Heart left ventricle (tissue), 16 donors: ENCODE measurements around the gene TMEM121B. TPM values are rescaled to one million over a fixed set of nuclear protein-coding genes. Genes with fewer than 3 reads are reported as not detected.

Experiments
- ATAC-seq, 4 donors: fragments of 200-7000 bp; cut with Tn5 transposase; one replicate each; pipeline ENCODE4 v1.9.1; 2020 to 2022; ENCODE audit warnings: moderate library complexity in 4 of 4, mild to moderate bottlenecking in 3 of 4, moderate number of reproducible peaks in 1 of 4
- DNase-seq, 5 donors: peaks; one replicate each; pipeline ENCODE4 v3.0.0-alpha.2; 2020
- H3K27ac ChIP-seq, 12 donors: fragments of 200-600 bp; sonication (generic) in 4 of 12; one replicate each; pipeline versions ENCODE4 v1.5.0 to v1.8.0; 2016 to 2022; ENCODE audit warnings: mild to moderate bottlenecking in 2 of 12
- H3K27me3 ChIP-seq, 9 donors: fragments of 200-600 bp; sonication (generic) in 2 of 9; one replicate each; pipeline versions ENCODE4 v1.5.1 to v1.8.0; 2016 to 2022; ENCODE audit warnings: mild to moderate bottlenecking in 3 of 9
- H3K36me3 ChIP-seq, 9 donors: fragments of 200-600 bp; sonication (generic) in 2 of 9; one replicate each; pipeline versions ENCODE4 v1.5.0 to v1.8.0; 2018 to 2022; ENCODE audit warnings: mild to moderate bottlenecking in 2 of 9
- H3K4me1 ChIP-seq, 12 donors: fragments of 200-600 bp; sonication (generic) in 4 of 12; one replicate each; pipeline versions ENCODE4 v1.5.0 to v1.8.0; 2016 to 2022; ENCODE audit warnings: mild to moderate bottlenecking in 3 of 12
- H3K4me3 ChIP-seq, 12 donors: fragments of 200-600 bp; sonication (generic) in 4 of 12; one replicate each; pipeline versions ENCODE4 v1.5.0 to v1.8.0; 2017 to 2022; ENCODE audit warnings: mild to moderate bottlenecking in 9 of 12, moderate library complexity in 4 of 12
- H3K9me3 ChIP-seq, 12 donors: fragments of 200-600 bp; sonication (generic) in 4 of 12; one replicate each; pipeline versions ENCODE4 v1.5.0 to v1.8.0; 2016 to 2022; ENCODE audit warnings: mild to moderate bottlenecking in 1 of 12
- POLR2A ChIP-seq, 2 donors: fragments of 450-650 bp; IDR thresholded peaks; one replicate each; pipeline ENCODE4 v1.6.1; 2017; ENCODE audit warnings: antibody characterized with exemption in 2 of 2, mild to moderate bottlenecking in 2 of 2, moderate library complexity in 2 of 2
- whole genome bisulfite sequencing, 4 donors: extraction: QIAGEN DNeasy Blood & Tissue Kit in 2 of 4; methylation state at CpG; one replicate each; pipeline versions ENCODE4 v1.1.5 to v1.1.7; 2013 to 2018; 5-methylcytosine and 5-hydroxymethylcytosine counted together
- intact Hi-C, 10 donors: fragments of 100-400 bp; cut with DNase I; formaldehyde crosslinking; loops; one replicate each; pipeline versions ENCODE4 v1.11.1 to v1.14.2; 2022
- polyA plus RNA-seq, 2 donors: library from polyadenylated mRNA; stranded (reverse); fragments of 200-250 nt; gene quantifications; one replicate each; pipeline ENCODE4 v1.2.3, GENCODE V29; 2013
- total RNA-seq, 9 donors: library from RNA; depleted of rRNA in 2 of 9; stranded (reverse); fragments of >200 nt in 2 of 9; fragmentation: NEBNext Ultra II Directional in 3 of 9; extraction: Animal tissue kit (Norgen Biotek cat#: 25700) in 3 of 9; gene quantifications; one replicate each; pipeline versions ENCODE4 v1.1.0 to v1.2.4, GENCODE V29; 2016 to 2023
- TF ChIP-seq, protein P1 (sequence below), 12 donors: fragments of 200-600 bp; sonication (generic) in 4 of 12; IDR thresholded peaks; one replicate each; pipeline versions ENCODE4 v1.5.0 to v1.8.0; 2018 to 2022; ENCODE audit warnings: antibody characterized with exemption in 12 of 12, mild to moderate bottlenecking in 5 of 12
- donor health status: ischemic (EF 13 %, LVEDD 7.1; RV severe dilation, severe dysfunction).
- donor health status: healthy with polysubstance abuse.
- donor health status: DM: no; HTN: yes; CAD: no.
- donor health status: DM: no; HTN: no; CAD: no.
- donor health status: ischemic (EF 25% LVEDD 6.9; RV normal size, moderate dysfunction).
- donor health status: ischemic (EF 25% LVEDD 5.7; RV mildly dilated, moderate dysfunction).
- donor health status: healthy.
- donor health status: DM: yes; HTN: yes; CAD: no.
- donor health status: ischemic (EF 35%, LVEDD 5.7; RV mildly dilated, moderate dysfunction).
- donor health status: nonischemic (EF 11% LVEDD 7.7; RV severe dilation, severe dysfunction).
- donor health status: DM: yes; HTN: yes; CAD: no.
- donor health status: PGD.
- donor health status: ischemic (EF 29% LVEDD 5.4; RV normal size, mild dysfunction).
- donor health status: nonischemic (EF 23%, LVEDD 6.1; RV moderate dilation, normal function).

Gene TMEM121B
- total and polyA plus RNA-seq, 11 donors: 0.49 to 3.3 (median 1.7) TPM

DNA sequence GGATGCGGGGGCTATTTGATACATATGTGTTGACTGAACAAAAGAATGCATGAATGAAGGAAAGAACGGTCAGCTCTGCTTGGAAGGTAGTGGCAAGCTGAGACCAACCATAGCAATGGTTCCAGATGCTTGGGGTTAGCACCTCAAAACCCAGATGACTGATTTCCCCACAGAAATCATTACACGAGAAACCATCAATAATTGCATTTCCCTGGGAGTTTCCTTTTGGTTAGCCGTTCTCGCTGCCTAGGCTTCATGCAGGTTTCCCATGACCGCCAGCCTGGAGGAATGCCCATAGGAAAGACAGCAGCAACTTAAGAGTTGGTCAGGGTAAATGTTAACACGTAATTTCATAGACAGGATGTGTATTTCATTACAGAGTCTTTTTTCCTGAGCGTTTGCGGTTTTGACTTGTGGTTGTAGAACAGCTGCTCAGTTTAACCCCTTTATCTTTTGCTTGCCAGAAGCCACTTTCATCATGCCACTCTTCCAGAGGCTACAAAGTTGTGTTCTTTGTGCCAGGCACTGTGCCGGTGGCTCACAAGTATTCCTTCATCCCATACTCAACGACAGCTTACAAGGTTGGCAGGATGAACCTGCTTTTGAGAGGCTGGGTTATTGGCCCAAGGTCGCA lies 33.5 kb downstream of the TMEM121B start:
- H3K4me1 ChIP-seq: peaks cover 0 to 67% (median 16%) of the 10 kb centered on the region in 12 donors
- ATAC-seq (no peak), DNase-seq (peak in 1 of 5 donors; percentile 2)
- no peaks in the 10 kb centered on the region for H3K36me3 ChIP-seq
- no peaks in the 10 kb centered on the region for H3K27me3 ChIP-seq
- H3K4me3 ChIP-seq: peak overlapping the region in 2 of 12 donors; percentile 13 to 98
- TF ChIP-seq, protein P1, sequence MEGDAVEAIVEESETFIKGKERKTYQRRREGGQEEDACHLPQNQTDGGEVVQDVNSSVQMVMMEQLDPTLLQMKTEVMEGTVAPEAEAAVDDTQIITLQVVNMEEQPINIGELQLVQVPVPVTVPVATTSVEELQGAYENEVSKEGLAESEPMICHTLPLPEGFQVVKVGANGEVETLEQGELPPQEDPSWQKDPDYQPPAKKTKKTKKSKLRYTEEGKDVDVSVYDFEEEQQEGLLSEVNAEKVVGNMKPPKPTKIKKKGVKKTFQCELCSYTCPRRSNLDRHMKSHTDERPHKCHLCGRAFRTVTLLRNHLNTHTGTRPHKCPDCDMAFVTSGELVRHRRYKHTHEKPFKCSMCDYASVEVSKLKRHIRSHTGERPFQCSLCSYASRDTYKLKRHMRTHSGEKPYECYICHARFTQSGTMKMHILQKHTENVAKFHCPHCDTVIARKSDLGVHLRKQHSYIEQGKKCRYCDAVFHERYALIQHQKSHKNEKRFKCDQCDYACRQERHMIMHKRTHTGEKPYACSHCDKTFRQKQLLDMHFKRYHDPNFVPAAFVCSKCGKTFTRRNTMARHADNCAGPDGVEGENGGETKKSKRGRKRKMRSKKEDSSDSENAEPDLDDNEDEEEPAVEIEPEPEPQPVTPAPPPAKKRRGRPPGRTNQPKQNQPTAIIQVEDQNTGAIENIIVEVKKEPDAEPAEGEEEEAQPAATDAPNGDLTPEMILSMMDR (IDR thresholded peaks at IDR 0.05): no peak
- TF ChIP-seq POLR2A (IDR thresholded peaks at IDR 0.05): no peak
- peak overlapping the region in 1 of 12 donors; percentile 98 for H3K27ac ChIP-seq
- 69 to 84% (median 77%) methylated on average over 12 of the region's 12 CpGs for WGBS, 4 donors
- intact Hi-C loops: loop anchor here in 4 of 10 donors (5.0 to 10.0 kb wide), 4 partner anchors 70 to 557 kb away; partner anchors contain the start of gene HDHD5 (in 1 of the 4)
- H3K9me3 ChIP-seq: no peaks in the 10 kb centered on the region

DNA sequence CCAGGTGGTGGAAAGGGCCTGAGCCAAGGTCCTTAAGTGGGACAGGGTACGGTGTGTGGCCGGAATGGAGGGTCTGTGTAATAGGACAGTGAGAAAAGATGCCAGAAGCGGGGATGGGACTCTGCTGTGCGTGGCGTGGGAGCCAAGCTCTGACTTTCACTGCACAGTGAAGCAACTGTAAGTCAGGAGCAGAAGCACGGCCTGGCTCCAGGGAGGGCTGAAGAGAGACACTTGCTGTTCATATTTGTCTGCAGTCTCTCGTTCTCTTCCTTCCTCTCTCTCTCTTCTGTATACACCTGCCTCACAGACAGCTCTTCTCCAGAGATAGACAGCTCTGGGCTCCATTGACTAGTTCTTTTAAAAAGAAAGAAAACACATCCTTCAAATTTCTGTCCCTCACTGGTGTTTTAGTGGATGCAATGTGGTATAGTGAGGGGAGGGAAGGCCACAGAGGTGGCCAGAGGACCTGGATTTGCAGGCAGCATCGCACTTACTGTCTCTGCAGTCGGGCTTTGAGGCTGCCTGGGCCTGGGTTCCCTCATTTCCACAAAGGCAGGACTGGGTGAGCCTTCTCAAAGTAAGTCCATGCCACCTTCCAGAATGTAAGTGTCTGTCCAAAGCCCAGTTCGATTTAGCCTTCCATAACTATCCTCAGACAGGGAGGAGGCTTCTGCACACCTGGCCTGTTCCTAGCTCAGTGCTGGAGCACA lies 34.2 kb downstream of the TMEM121B start:
- TF ChIP-seq, protein P1 (IDR thresholded peaks at IDR 0.05): no peak
- no peak for TF ChIP-seq POLR2A (IDR thresholded peaks at IDR 0.05)
- no peaks in the 10 kb centered on the region for H3K9me3 ChIP-seq
- no peaks in the 10 kb centered on the region for H3K27me3 ChIP-seq
- DNase-seq: no peak
- ATAC-seq: no peak
- WGBS, 4 donors: 74 to 84% (median 76%) methylated on average over 10 of the region's 10 CpGs
- H3K4me1 ChIP-seq: peaks cover 0 to 63% (median 16%) of the 10 kb centered on the region in 12 donors
- peak overlapping the region in 9 of 12 donors; percentile 71 to 98 (median 91) for H3K4me3 ChIP-seq
- no peaks in the 10 kb centered on the region for H3K36me3 ChIP-seq
- peak overlapping the region in 2 of 12 donors; percentile 29 to 98 for H3K27ac ChIP-seq
- intact Hi-C loops: loop anchor here in 4 of 10 donors (5.0 to 10.0 kb wide), 4 partner anchors 70 to 558 kb away; partner anchors contain the start of gene HDHD5 (in 1 of the 4)

DNA sequence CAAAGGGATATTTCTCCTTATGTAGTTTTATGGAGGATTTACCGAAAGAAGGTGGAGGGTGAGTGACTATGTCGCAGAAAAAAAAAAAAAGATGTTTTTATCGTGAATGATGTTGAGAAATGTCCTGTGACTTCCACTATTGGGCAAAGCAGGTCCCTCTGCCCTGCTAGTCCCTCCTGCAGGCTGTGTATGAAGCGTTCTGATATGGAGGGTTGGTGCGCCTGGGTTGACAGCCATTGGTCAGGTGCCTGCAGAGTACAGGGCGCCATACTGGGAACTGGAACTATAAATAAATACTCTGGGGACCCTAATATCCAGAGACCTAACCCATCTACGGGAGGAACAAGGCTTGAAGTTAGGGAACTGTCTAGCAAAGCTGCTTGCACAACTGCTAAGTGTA lies 34.9 kb downstream of the TMEM121B start:
- WGBS, 4 donors: 73 to 81% (median 77%) methylated on average over 7 of the region's 7 CpGs
- Histone ChIP-seq H3K4me3 (peak overlapping the region in 10 of 12 donors; percentile 71 to 98 (median 90)), H3K27me3 (no peaks in the 10 kb centered on the region), H3K36me3 (no peaks in the 10 kb centered on the region), H3K4me1 (peaks cover 0 to 56% (median 16%) of the 10 kb centered on the region in 12 donors), H3K27ac (peak overlapping the region in 2 of 12 donors; percentile 29 to 98), H3K9me3 (no peaks in the 10 kb centered on the region)
- DNase-seq (peak in 1 of 5 donors; percentile 3), ATAC-seq (no peak)
- intact Hi-C loops: loop anchor here in 4 of 10 donors (5.0 to 10.0 kb wide), 4 partner anchors 71 to 559 kb away; partner anchors contain the start of gene HDHD5 (in 1 of the 4)
- TF ChIP-seq POLR2A (IDR thresholded peaks at IDR 0.05): no peak
- TF ChIP-seq, protein P1 (IDR thresholded peaks at IDR 0.05): no peak
